GM18526 (cell line): Measurements from ENCODE around the gene MYO10.

ENCODE experiments used
- POLR2A ChIP-seq: IDR thresholded peaks from 3 replicates; pipeline ENCODE4 v1.6.1; 2011; ENCODE audit not compliant: insufficient read length; ENCODE audit errors: extremely low read depth

The MYO10 gene

DNA sequence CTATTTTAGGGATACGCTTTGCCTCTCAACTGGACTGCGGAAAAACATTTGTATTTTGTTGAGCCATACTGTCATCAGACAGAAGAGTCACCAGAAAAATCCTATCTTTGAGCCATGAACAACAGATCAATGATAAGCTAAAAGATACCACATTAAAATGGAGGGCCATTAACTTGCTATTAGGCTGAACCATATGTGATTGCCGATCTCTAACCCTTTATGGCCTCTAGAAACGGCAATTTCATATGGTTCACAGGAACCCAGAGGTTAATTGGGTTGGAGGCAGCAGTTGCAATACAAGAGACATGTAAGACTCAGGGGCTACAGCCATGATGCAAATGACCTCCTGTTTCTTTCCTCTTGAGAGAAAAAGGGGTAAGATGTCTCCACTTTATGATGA lies 69.8 kb downstream of the MYO10 start:
- TF ChIP-seq POLR2A: no peak

DNA sequence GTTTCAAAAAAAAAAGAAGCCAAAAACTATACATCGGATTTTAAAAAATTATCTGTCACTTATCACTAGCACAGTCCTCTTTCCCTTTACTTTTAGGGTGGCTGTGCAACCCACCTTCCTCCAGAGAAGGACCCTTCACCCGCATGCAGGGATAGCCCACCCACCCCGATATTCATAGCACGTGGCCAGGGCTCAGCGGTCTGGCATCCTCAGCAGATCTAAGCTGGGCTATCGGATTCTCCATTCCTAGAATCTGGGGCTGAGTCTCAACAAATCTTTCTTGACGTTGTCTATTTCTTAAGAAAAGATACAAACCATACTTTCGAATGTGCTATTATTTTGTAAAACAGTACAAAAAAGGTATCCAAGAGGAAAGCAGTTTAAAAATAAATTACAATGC lies 70.9 kb downstream of the MYO10 start:
- TF ChIP-seq POLR2A: no peak

DNA sequence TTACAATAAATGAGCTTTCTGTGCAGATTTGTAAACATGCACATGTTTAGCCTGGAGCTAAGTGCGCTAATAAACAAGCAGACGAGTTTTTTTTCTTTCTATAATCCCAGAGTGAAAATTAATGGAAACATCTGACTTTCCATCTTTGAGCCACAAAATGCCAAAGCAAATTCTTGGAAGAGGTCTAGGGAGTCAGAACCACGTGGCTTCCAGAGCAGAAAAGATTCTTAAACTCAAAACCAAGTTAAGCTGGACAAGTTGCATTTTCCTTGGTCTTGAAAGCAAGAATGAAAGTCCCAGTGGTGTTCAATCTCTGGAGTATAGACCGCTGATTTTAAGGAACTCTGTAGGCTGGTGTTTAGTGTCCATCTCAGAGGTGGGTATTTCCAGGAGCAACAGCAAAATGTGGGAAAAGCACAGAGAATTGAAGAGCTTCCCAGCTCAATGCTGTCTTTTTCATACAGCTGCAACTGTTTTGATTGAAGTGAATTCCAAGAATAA lies 71.4 kb downstream of the MYO10 start:
- no peak for TF ChIP-seq POLR2A

DNA sequence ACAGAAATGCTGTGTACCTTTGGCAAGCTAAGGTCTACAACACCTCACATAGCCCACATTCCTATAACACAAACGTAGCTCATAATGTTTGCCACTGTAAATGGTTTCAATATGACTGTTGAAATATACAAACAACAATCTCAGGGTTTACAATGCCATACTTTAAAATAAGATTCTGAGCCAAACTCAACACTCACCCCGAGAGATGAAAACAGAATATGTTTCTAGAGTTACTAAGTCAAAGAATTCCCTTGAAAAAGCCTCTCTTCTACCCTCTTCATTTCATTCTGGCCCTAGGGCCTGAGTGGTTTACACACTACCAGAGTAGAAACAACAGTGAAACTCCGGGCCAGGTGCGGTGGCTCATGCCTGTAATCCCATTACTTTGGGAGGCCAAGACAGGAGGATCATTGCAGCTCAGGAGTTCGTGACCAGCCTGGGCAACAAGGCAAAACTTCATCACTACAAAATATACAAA lies 72.6 kb downstream of the MYO10 start:
- no peak for TF ChIP-seq POLR2A

DNA sequence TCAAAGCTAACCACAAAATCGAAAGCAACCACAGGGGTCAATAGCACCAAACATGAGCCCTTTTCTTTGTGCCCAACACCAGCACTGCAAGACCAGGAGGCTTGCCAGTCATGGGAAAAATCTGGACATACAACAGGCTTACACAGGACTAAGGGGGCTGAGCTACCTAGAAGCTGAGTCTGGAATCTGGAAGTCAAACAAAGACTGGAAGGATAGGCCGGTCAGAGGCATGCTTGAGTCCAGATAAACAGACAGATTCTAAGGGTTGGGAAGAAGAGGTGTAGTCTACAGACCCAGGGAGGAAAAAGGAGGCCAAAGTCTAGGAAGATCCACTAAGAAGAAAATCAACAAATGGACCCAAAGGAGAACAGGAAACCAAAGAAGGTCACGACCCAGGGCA lies 73.3 kb downstream of the MYO10 start:
- no peak for TF ChIP-seq POLR2A

DNA sequence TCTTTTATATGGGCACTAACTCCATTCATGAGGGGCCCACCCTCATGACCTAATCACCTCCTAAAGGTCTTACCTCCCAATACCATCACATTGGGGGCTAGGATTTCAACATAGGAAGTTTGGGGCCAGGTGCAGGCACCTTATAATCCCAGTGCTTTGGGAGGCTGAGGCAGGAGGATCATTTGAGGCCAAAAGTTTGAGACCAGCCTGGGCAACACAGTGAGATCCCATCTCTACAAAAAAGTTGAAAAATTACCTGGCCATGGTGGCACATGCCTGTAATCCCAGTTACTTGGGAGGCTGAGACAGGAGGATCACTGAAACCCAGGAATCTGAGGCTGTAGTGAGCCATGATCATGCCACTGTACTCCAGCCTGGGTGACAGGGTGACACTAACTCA lies 76.7 kb downstream of the MYO10 start:
- no peak for TF ChIP-seq POLR2A

DNA sequence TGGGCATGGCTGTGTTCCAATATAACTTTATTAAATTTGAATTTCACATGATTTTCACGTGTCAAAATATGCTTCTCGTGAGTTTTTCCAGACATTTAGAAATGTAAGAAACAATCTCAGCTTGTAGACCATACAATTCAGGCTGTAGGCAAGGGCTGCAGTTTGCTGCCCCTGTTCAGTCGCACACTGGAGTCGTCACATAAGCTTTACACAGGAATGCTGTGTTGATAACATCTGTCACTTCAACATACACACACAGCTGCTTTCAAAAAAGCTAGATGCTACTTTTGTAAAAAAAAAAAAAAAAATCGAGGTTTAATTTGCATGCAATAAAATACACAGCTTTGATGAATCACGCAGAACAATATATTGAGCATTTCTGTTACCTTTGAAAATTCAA lies 77.9 kb downstream of the MYO10 start:
- no peak for TF ChIP-seq POLR2A

DNA sequence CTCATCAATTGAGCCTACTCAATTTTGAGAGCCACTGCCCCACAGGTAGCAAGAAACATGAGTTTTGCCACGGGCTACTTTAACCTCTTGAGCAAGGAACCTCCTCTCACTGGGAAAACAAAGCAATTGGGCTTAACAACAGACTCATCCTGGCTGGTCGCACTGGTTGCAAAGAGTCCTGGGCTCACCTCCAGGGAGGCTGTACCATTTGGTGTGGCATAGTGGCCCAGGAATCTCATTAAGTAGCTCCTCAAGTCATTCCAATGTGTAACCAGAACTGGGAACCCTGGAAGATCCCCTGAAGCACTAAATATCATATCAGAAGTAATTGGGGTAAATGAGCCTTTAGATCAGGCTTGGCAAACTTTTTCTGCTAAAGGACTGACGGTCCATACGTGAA lies 78.5 kb downstream of the MYO10 start:
- no peak for TF ChIP-seq POLR2A

DNA sequence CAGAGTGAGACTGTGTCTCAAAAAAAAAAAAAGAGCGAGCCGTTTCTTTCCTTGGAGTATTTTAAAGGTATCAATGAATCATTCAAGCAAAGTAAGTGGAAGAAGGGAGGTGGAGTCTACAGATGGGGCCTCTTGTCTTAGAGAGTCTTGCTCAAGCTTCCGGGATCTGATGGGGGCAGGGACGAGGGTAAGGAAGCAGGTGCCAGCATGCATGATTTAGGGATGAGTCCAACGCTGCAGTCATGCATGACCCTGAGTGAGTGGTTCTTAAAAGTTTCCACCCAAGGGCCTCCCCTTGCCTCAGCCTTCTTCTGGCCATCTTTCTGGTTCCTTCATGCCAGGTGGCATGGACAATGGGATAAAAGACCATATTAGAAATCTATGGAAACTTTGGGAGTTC lies 79.6 kb downstream of the MYO10 start:
- TF ChIP-seq POLR2A: no peak

DNA sequence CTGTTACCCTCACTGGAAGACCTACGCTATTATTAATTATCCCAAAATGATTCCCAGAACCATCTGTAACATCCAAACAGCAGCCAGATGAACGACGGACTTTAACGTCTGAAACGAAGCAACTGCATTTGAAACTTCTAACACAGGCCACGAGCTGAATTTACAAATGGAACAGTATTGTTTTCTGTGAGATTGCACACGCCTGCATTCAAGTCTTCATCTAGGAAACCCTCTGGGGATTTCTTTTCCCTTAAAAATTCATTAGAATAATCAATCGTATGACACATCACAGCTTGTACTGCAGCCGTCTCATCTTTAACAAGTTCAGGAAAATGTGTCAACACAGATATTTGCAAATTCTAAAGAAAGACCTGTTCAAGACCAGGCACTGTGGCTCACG lies 80.2 kb downstream of the MYO10 start:
- no peak for TF ChIP-seq POLR2A

DNA sequence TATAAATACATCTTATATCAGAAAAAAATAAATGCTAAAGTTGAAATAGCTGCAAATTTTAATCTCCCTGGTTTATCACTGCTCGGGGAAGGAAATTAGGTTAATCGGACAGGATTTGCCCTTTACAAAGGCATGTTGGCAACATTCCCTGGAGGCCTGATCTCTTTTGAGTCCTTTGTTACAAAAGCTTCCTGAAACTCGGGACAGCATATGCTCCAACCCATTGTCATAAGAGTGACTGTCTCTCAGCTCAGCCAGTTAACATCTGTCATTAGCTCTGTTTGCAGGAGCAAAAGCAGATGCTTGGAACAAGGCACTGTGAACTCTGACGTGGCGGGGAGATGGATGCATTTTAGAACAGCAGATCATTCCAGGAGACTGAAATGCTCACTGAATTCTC lies 80.6 kb downstream of the MYO10 start:
- no peak for TF ChIP-seq POLR2A

DNA sequence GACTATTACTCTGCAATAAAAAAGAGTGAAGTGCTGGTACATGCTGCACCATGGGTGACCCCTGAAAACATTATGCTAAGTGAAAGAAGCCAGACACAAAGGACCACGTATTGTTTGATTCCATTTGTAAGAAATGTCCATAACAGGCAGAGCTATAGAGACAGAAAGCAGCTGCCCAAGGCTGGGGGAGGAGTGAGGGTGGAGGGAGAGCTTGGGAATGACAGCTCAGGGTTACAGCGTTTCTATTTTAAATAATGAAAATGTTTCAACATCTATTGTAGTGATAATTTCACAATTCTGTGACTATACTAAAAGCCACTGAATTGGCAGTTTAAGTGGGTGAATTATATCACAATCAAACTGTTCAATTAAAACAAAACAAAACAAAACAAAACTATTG lies 81.7 kb downstream of the MYO10 start:
- TF ChIP-seq POLR2A: no peak

DNA sequence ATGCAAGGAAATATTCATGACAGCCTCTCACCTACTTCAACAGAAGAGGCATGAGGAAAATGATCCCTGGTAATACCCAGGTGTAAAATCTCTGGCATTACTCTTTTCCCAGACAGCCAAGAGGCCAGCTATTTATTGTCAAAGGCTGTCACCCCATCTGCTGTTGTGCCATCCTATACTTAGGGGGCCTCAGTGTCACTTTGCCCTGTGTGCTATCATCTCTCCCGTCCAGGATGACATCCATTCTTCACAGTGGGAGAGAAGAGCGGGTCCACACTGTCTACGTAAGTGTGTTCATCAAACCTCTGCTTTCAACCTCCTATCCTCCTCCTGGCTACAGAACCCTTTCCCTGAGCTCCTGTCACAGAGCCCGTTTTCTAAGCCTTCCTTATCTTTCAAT lies 82.6 kb downstream of the MYO10 start:
- TF ChIP-seq POLR2A: no peak

DNA sequence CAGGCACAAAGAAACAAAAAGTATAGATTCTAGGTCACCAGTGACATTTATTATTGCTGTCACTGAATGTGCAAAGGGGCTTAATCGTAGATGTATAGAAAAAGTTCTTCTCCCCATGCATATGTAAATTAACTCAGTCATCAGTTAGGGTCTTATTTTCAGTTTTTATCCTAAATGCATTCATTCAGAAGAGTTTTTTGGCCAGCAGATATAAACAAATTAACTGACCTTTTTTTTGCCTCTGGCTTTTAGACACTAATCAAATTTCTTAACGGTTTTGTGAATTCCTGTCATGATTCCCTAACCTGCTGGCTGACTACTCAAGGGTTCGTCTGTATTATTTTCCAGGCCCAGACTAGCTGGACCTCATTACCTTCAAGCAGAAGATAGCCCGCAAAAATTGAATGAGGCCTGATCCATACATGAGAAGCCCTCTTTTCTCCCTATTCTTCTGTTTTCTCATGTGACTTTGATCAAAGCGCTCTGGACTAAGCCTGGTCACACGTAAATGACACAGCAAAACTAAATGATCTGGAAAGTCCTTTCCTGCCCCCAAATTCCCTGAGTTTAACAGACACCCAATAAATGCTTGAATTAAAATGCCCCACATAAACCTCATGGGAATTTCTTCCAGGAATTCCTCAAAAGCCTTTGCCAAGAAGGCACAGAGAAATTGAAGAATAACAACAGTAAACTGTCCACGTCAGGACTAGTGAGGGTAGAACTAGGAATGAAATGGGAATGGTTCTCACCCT lies 83.7 kb downstream of the MYO10 start:
- no peak for TF ChIP-seq POLR2A

DNA sequence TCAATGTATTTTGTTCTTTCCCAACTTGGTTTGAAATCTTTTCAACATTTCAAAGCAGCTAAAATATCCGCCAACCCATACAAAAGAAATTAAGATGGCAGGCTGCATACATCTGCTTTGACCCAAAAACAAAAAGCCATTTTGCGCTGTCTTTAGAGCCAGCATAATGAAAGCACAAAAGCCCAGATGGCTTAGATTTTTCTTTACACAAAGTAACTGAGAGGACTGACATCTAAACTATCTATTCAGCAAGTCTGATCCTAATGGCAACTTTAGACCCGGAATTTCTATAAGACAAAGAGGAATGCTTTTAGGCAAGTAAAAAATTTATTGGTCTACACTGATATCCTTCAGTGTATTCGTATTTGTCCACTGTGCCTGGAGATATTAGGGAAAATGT lies 86.3 kb downstream of the MYO10 start:
- TF ChIP-seq POLR2A: no peak

DNA sequence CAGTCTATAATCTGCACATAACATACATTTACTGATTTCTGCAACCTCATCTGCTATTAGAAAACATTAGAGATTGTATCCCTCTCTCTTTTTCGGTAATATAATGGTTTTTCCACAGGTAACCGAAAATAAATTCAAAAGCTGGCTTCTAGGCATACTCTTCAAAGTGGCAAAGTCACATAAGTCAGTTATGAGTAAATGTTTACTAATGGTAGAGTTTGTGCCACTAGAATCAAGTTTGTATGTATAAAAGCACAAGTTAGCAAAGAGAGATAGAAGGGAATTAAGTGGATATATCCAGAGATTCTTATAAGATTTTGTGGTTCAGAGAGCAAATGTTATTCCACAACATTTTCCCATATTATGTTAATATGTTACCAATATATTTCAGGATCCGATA lies 86.9 kb downstream of the MYO10 start:
- no peak for TF ChIP-seq POLR2A

DNA sequence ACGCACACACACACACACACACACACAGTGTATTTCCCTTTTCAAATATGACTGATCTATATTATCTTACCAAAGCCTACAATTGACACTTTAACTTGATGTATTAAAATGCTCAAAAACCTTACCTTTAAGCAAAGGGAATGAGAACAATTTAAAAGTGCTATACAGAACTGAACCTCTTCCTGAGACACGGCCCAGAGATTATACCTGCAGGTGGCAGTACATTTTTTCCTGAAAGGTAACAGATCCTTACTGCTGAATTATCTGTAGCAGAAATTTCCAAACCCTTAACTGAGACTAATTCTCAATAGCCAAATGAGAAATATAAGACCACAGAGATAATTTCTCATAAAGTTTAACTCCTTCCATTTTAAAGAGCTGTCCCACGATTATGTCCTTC lies 91.1 kb downstream of the MYO10 start:
- TF ChIP-seq POLR2A: no peak

DNA sequence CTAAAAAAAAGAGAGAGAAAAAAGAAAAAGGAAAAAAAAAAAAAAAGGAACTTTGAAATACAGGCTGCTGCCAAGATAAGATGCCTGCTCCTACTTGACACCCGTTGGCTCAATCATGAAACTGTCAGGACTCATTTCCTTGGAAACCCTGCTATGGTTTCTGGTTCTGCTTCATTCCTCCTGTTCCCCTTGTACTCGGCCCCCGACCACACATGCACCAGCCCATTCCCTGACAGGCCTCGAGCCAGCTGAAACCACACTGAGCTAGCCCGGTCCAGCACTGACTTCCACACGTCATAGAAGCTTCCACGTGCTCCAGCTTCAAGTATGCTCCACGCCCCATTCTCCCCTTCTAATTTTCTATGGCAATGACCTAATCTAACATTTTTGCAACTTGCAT lies 93.2 kb downstream of the MYO10 start:
- no peak for TF ChIP-seq POLR2A

DNA sequence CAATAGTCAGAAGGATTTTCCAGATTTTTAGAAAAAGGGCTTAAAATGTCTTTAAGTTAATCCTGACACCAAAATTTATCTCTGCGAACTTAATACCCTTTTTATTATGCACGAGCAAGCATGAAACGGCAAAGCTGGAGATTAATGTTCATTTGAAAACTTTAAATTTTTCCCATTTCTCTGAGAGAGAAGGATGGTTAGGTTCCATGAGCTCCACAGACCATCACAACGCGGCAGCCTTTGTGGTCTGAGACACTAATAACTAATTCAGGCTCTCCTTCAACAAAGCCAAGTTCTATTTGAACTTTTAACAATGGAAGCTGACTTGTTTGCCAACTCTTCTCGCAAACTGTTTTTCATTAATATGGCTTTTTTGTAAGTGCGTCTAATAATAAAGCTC lies 94.7 kb downstream of the MYO10 start:
- TF ChIP-seq POLR2A: no peak
